HG02852 (cell line): Measurements from ENCODE around the gene STYX.

Experiments used
- ATAC-seq: cut with Tn5 transposase; IDR thresholded peaks from one replicate; pipeline ENCODE4 v1.9.1; 2021; ENCODE audit warnings: mild to moderate bottlenecking, moderate library complexity; ENCODE audit not compliant: unreplicated experiment

STYX gene

GRCh38 chr14:52729925-52730708 lies at the start of gene STYX:
TSS of gene STYX (plus strand) at chr14:52730166. CDS start at chr14:52730475, 309 bp downstream.
- peak; percentile 91 for ATAC-seq

- no peak for ATAC-seq
Measured at GRCh38 chr14:52683985-52684520, 45.9 kb upstream of the STYX start.

- ATAC-seq: no peak
Measured at GRCh38 chr14:52686176-52686575, 43.8 kb upstream of the STYX start.

- ATAC-seq: no peak
Measured at GRCh38 chr14:52690983-52691760, 38.8 kb upstream of the STYX start.

GRCh38 chr14:52692248-52692962 lies 37.6 kb upstream of the STYX start:
- ATAC-seq: no peak

- no peak for ATAC-seq
Measured at GRCh38 chr14:52693036-52693435, 36.9 kb upstream of the STYX start.

GRCh38 chr14:52693532-52693931 lies 36.4 kb upstream of the STYX start:
- ATAC-seq: no peak

- peak; percentile 65 for ATAC-seq
Measured at GRCh38 chr14:52694761-52695480, 35.0 kb upstream of the STYX start.

GRCh38 chr14:52695481-52696091 lies 34.4 kb upstream of the STYX start, which contains the start of gene ERO1A:
TSS of gene ERO1A (minus strand) at chr14:52695558. CDS start at chr14:52695481, 77 bp downstream.
- ATAC-seq: peak; percentile 63

- no peak for ATAC-seq
Measured at GRCh38 chr14:52700701-52701172, 29.2 kb upstream of the STYX start.

- ATAC-seq: no peak
Measured at GRCh38 chr14:52701223-52701622, 28.7 kb upstream of the STYX start.

GRCh38 chr14:52703225-52703624 lies 26.7 kb upstream of the STYX start:
- no peak for ATAC-seq

- ATAC-seq: no peak
Measured at GRCh38 chr14:52703664-52704063, 26.3 kb upstream of the STYX start.

- no peak for ATAC-seq
Measured at GRCh38 chr14:52706286-52706685, 23.7 kb upstream of the STYX start.

GRCh38 chr14:52706724-52707706 lies 23.0 kb upstream of the STYX start, which contains the start of gene PSMC6:
TSS of gene PSMC6 (plus strand) at chr14:52707200. CDS start at chr14:52707220, 20 bp downstream.
- ATAC-seq: peak; percentile 97

- ATAC-seq: no peak
Measured at GRCh38 chr14:52711666-52712065, 18.3 kb upstream of the STYX start.

GRCh38 chr14:52716155-52716554 lies 13.8 kb upstream of the STYX start:
- no peak for ATAC-seq

- ATAC-seq: no peak
Measured at GRCh38 chr14:52723514-52724359, 6.2 kb upstream of the STYX start.
